AG08395 (cell line): ENCODE results near the gene IRGC.
A peak's percentile ranks its signal among the peaks of the same experiment; 100 is the strongest.

ENCODE experiments used
- DNase-seq: peaks from one replicate; pipeline ENCODE4 v3.0.0; 2012; ENCODE audit warnings: mixed read lengths, low spot score

The IRGC gene

DNA sequence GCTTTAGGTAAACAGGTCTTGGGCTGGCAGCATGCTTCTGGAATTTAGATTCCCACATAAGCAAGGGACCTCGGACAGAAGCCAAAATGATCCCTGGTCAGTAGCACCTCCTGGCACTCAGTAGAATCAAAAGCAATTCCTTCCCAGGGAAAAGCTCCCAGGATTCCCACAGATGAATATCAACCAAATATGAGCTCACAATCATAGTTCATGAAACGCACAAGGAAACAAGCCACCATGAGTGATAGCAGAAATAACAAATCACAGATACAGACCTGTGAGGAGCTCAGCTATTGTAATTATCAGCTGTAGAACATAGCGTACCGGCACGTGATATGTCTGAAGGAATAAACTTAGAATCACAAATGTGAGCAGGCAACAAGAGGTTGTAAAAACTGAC, 24.1 kb upstream of the IRGC start:
- DNase-seq = no peak

DNA sequence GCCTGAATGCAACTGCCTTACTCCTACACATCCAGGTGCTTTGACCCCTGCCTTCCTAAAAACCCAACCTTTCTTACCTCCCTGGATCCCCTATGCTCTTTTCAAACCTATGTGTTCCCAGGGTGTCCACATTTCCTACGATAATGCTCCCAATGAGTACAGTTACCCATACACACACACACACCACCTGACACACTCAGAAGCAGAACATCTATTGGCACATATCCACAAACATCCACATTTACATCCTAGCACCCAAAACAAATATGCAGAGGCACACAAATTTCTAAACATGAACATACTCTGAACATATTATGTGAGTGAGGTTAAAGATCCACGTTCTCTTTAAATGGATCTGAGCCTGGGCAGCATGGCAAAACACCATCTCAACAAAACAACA, 23.5 kb upstream of the IRGC start:
- no peak for DNase-seq

DNA sequence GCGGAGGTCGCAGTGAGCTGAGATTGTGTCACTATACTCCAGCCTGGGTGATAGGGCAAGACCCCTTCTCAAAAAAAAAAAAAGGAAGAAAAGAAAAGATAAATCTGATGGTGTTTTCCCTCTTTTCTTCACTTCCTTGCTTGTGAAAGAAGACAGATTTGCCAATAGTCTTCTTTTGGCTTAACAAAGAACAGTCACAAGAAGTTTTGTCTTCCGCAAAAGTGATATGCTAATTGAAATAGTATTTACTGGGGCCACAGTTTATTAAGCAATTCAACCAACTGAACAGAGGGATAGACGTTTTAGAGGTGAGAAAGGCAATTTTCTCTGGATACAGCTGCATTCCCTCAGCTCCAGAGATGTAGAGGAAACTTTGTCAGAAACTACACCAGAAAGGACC, 23.0 kb upstream of the IRGC start:
- no peak for DNase-seq

DNA sequence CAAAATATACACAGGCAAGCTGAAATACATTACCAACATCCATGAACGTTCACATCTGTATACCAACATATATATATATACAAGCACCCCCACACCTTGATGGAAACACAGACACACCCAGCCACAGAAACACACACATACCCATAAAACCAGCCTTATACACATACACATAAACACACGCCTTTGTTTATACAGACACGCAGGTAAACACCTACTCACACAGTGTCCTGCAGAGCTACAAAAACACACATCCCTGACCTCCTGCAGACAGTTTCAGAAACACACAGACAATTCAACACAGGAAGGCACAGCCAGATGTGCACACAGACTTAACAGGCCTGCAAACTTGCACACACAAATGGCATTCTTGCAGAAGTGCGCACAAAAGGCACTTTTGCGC, 21.3 kb upstream of the IRGC start:
- no peak for DNase-seq

DNA sequence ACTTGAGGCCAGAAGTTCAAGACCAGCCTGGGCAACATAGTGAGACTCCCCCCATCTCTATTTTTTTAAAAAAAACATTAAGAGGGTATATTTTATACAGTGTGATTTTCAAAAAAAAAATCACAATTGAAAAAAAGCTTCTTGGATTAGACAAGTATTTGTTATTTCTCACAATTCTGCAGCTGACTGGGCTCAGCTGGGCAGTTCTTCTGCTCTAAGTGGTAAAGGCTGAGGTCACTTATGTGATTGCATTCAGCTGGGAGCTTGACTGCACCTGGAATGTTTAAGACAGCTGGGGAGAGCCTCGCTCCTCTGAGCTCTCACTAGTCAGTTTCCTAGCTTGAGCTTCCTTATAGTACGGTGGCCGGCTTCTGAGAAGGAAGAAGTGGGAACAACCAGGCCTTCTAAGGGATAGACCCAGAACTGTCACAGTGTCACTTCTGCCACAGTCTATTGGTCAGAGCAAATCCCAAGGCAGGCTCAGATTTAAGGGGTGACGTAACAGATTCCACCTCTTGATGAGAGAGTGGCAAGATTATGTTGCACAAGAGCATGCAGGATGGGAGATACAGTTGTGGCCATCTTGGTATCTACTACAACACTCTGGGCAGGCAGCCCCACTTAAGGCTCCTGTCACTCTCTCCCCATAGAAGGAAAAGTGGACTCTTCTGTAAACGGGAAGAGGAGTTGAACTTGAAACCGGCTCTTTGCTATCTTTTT, 19.7 kb upstream of the IRGC start:
- no peak for DNase-seq

DNA sequence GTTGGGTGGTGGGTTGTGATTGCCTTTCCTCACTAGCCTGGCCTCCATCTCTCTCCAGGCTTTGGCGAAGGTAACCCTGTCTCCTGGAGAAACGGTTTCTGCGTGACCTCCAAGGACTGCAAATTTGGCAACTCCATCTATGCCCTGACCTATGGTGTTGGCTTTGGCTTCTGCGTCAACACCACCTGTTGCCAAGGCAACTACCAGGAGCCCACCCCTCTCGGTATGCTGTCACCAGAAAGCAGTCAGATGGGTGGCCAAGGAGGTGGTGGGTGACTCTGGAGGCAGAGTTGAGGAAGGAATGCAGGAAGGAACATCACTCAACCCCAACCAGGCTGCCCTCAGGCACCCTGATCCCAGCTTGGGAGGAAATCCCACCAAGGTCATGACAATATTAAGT, 18.6 kb upstream of the IRGC start:
- no peak for DNase-seq

DNA sequence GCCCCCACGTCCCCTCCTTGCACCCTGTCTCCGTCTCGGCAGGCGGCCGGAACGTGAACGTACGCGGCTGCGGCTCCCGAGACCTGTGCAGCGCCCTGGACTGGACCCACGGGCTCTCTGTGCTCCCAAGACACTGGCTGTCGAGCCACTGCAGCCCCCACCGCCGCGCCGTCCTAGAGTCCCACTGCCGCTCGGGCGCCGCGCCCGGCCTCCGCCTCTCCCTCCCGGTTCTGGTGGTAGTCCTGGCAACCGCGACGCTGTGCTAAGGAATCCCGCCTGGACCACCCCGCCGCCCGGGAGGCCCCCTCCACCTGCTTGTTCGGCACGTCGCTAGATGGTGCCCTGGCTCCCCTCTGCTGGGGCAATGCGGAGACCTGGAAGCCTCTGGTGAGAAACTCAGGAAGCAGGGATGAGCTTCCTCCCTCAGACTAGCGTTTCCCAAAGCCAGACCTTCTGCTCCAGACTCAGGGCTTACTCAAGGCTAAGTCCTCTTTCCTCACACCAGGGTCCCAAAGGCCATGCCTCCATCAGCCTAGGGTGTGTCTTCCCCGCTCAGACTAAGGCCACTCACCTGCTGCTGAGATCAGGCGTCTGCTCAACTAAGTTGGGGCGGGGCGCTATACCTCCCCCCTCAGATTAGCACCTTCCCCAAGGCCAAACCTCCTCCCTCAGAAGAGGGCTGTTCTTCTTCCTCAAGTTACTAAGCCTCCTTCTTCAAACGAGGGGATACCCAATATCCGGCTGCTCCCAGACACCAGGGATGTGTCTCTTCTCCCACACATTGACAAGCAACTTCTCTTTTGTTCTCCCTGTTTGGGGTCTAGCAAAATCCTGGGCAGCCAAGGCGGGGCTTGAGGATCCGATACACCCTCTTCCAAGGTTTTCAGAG, 16.1 kb upstream of the IRGC start:
- no peak for DNase-seq

DNA sequence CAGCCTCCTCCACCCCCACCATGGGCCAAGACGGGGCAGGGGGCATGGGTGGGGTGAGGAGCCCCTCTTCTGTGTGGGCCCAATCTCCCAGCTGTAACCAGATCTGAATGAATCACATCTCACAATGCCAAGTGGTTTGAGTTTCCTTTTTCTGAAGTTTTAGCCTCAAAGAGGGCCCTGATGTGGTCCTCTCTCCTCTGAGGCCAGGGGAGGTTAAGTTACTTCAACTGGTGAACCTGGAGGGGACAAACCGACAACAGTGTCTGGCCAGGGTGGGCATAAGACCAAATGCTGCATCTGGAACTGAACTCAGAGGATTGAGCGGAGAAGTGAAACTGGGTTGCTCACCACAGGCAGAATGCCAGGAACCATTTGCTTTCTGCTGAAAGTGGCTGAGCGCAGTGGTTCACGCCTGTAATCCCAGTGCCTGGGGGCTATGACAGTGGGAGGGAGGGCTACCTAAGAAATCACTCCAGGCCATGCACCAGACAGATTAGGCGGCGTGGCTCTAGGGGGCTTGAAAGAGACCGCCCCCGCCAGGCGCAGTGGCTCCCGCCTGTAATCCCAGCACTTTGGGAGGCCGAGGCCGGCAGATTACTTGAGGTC, 15.4 kb upstream of the IRGC start:
- DNase-seq = peak; percentile 62

DNA sequence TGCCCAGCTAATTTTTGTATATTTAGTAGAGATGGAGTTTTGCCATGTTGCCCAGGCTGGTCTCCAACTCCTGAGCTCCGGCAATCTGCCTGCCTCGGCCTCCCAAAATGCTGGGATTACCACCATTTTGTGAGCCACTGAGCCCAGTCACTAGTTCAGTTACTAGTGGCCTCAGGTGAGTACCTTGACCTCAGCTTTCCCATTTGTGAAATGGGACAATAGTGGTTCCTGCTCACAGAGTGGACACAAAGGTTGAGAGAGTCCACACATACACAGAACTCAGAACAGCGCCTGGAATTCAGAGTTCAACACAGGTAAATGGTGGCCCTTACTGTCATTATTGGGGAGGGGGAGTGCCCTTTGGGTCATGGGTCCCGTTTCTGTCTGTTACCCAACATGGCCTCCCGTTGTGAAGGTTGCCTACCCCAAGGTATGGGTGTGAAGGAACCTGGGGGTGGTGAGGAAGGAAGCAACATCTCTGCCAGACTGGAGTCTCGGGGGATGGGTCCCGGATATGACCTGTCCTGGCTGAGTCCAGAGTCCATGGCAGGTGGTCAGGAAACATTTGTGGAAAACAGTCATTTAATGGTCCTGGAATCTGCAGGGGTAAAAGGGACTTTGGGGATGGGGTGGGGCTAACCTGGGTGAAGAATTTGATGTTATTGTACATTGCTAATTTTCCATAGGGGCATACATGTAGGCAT, 11.7 kb upstream of the IRGC start:
- no peak for DNase-seq

DNA sequence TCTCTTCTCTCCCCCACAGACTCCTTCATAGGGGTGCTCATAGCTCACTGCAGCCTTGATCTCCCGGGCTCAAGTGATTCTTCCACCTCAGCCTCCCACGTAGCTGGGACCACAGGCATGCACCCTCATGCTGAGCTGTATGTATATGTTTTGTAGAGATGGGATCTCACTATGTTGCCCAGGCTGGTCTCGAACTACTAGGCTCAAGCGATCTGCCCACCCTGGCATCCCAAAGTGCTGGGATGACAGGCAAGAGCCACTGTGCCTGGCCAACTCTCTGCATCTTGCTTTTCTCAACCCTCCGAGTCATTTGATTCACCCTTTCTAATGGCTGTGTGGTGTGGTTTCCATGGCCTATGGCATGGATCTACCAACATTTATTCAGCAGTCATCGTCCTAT, 10.1 kb upstream of the IRGC start:
- no peak for DNase-seq

DNA sequence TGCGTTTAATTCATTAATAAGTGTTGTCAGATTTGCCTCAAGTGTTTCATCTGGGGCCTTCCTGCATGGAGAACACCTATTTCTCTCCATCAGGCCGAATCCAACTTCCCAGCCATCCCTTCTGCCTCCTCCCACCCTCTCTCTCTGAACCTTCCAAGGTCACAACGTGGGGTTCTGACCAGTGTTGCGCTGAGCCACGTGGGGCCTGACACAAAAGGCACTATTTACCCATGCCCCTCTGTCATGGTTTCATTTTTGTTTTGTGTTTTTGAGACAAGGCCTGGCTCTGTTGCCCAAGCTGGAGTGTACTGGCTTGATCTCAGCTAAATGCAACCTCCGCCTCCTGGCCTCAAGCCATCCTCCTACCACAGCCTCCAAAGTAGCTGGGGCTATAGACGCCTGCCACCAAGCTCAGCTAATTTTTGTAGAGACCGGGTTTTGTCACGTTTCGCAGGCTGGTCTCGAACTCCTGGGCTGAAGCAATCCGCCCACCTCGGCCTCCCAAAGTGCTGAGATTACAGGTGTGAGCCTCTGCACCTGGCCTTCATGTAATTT, 8.6 kb upstream of the IRGC start:
- no peak for DNase-seq

DNA sequence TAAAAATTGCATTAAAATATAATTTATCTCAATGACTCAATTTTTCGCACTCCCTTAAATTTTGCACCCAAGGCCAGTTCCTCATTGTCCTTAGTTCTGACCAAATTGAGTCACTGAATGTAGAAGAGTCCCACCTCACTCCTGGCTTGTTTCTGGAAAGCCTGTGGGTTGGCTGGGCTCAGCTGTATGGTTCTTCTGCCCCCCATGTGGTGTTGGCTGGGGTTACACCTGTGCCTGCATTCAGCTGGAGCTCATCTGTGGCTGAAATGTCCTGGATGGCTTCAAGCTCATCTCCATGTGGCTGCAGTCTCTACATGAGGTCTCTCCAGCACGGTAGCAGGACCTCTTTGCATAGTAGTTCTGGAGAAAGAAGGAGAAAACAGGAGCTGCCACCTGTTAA, 7.2 kb upstream of the IRGC start:
- DNase-seq = no peak

DNA sequence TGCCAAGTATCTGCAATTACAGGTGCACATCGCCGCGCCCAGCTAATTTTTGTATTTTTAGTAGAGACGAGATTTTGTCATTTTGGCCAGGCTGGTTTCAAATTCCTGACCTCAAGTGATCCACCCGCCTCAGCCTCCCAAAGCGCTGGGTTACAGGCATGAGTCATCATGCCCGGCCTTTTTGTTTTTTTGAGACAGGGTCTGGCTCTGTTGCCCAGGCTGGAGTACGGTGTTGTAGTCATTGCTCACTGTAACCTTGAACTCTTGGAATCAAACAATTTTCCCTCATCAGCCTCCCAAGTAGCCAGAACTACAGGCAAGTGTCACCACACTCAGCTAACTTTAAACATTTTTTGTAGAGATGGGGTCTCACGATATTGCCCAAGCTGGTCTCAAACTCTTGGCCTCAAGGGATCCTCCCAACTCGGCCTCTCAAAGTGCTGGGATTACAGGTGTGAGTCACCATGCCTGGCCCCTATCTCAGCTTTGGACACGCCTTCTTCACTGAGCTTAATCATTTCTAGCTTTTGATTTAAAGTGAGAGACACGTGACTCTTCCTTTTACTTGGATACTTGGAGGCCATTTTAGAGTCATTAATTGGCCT, 4.0 kb upstream of the IRGC start:
- DNase-seq = no peak

DNA sequence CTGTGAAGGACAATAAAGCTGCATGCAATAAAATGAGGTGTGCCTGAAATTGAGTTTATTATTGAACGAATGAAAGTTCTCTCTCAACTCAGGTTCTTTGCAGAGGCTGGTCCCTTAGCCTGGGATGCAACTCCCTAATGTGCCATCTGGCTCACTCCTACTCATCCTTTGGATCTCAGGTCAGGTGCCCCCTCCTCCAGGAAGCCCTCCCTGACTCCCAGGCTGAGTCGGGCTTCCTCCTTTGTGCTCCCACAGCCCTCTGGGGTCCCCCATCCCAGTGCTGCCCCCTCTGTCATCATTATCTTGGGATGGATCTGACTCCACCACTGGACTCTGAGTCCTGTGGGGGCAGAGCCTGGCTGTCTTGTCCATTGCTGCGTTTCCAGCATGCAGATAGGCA, 2.7 kb upstream of the IRGC start:
- no peak for DNase-seq

DNA sequence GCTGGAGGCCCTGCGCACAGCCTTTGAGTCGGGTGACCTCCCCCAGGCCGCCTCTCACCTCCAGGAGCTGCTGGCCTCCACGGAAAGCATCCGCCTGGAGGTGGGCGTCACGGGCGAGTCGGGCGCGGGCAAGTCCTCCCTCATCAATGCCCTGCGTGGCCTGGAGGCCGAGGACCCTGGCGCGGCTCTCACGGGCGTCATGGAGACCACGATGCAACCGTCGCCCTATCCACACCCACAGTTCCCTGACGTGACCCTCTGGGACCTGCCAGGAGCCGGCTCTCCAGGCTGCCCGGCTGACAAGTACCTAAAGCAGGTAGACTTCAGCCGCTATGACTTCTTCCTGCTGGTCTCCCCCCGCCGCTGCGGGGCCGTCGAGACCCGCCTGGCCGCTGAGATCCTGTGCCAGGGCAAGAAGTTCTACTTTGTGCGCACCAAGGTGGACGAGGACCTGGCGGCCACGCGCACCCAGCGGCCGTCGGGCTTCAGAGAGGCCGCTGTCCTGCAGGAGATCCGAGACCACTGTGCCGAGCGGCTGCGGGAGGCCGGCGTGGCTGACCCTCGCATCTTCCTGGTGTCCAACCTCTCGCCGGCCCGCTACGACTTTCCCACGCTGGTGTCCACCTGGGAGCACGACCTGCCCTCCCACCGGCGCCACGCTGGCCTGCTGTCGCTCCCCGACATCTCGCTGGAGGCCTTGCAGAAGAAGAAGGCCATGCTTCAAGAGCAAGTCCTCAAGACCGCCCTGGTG, 2.9 kb downstream of the IRGC start:
- no peak for DNase-seq

DNA sequence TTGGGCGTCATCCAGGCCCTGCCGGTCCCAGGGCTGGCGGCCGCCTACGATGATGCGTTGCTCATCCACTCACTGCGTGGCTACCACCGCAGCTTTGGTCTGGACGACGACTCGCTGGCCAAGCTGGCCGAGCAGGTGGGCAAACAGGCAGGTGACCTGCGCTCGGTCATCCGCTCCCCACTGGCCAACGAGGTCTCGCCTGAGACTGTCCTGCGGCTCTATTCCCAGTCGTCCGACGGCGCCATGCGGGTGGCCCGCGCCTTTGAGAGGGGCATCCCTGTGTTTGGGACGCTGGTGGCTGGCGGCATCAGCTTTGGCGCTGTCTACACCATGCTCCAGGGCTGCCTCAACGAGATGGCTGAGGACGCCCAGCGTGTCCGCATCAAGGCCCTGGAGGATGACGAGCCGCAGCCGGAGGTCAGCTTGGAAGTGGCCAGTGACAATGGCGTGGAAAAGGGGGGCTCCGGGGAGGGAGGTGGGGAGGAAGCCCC, 3.5 kb downstream of the IRGC start:
- DNase-seq = no peak

DNA sequence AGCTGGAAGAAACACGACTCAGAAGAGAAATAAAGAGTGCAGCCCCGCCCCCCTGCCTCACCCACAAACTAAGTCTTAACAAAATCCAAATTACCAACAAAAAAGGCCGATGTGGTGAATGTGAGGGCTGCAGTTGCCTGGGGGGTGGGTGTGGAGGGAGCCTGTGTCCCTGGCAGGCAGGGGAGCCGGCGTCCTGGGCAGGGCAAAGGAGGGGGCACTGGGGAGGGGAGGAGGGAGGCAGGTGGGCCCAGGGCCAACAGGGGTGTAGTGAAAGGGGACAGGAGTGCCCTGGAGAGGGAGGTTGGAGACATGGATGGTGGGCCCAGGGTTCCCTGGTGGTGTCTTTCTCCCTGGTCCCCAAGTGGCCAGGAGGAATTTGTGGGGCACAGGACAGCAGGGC, 4.0 kb downstream of the IRGC start:
- no peak for DNase-seq

DNA sequence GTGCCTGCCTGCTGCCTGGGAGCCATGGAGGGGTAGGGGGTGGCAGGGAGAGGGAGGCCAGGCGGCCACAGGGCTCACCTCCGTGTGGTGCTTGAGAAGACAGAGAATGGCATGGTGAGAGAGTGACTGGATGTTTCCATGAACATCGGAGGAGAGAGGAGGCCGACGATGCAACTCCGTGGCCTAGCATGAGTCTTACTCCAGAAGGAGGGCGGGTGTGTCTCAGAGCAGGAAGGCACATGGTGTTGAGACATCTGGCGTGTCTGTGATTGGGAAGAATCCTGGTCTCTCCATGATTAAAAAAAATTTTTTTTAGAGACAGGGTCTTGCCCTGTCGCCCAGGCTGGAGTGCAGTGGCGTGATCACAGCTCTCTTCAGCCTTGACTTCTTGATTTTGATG, 5.1 kb downstream of the IRGC start:
- DNase-seq = peak; percentile 44

DNA sequence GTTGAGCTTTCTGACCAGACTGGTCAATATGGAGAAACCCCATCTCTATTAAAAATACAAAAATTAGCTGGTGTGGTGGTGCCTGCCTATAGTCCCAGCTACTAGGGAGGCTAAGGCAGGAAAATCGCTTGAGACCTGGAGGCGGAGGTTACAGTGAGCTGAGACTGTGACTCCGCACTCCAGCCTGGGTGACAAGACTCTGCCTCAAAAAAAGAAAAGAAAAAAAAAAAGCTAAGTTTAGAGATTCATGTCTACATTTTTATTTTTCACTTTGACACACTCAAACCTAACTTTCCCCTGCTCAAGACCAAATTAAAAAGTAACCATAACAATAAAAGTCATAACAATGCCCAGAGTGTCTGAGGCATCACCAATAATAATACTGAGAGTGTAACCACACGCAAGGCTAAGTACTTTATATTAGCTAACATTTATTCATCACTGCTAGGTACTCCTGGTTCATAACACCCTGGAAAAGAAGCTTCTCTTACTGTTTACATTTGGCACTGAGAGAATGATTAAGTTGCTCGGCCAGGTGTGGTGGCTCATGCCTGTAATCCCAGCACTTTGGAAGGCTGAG, 5.7 kb downstream of the IRGC start:
- no peak for DNase-seq

DNA sequence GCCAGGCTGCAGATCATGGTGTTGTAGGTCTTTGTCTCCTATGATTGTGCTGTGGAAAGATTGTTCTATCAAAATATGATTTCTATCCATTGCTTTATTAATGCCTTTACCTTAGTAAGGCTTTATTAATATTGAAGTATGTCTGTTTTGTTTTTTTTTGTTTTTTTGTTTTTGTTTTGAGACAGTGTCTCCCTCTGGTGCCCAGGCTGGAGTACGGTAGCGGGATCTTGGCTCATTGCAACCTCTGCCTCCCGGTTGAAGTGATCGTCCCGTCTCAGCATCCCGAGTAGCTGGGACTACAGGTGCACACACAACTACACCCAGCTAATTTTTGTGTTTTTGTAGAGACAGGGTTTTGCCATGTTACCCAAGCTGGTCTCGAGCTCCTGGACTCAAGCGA, 7.7 kb downstream of the IRGC start:
- no peak for DNase-seq

DNA sequence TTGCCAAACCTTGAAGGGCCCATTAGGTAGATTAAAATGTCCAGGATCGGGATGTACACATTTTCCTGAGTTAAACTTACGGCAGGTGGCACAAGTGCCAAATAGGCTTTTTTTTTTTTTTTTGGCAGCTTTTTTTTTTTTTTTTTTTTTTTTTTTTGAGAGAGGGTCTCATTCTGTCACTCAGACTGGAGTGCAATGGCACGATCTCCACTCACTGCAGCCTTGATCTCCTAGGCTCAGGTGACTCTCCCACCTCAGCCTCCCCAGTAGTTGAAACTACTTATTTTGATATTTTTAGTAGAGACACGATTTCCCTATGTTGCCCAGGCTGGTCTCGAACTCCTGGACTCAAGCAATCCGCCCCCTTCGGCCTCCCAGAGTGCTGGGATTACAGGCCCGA, 9.0 kb downstream of the IRGC start:
- DNase-seq = no peak
